ENCODE results near the gene RIPK3.

Gene RIPK3

GRCh38 chr14:24300326-24300980 is 39.3 kb downstream of the RIPK3 start:
- DNase-seq = peak; percentile 17

GRCh38 chr14:24299255-24300191 is 40.3 kb downstream of the RIPK3 start, which contains the start of the genes DHRS1 and NOP9:
Gene DHRS1, minus strand, starts transcription at chr14:24299780. Its CDS starts 674 bp downstream, at chr14:24299106.
Gene NOP9, plus strand, starts transcription at chr14:24299850. Its CDS starts 105 bp downstream, at chr14:24299955.
- DNase-seq = peak; percentile 92

GRCh38 chr14:24298892-24299254 is 40.9 kb downstream of the RIPK3 start:
- peak; percentile 57 for DNase-seq

- DNase-seq = peak; percentile 64
Observed at GRCh38 chr14:24297190-24297964, 42.4 kb downstream of the RIPK3 start.

- peak; percentile 80 for DNase-seq
Observed at GRCh38 chr14:24296341-24297157, 43.2 kb downstream of the RIPK3 start.

- no peak for DNase-seq
Observed at GRCh38 chr14:24293525-24293924, 46.3 kb downstream of the RIPK3 start.

GRCh38 chr14:24292118-24292807 is 47.5 kb downstream of the RIPK3 start:
- DNase-seq = no peak

GRCh38 chr14:24291446-24292117 is 48.2 kb downstream of the RIPK3 start:
- DNase-seq = no peak

- no peak for DNase-seq
Observed at GRCh38 chr14:24290746-24291145, 49.0 kb downstream of the RIPK3 start.

- DNase-seq = no peak
Observed at GRCh38 chr14:24289649-24290280, 50.0 kb downstream of the RIPK3 start.

- DNase-seq = no peak
Observed at GRCh38 chr14:24286996-24287395, 52.8 kb downstream of the RIPK3 start.

All from DMS53 (cell line).